ENCODE results near the gene NAT8L.

NAT8L gene

DNA sequence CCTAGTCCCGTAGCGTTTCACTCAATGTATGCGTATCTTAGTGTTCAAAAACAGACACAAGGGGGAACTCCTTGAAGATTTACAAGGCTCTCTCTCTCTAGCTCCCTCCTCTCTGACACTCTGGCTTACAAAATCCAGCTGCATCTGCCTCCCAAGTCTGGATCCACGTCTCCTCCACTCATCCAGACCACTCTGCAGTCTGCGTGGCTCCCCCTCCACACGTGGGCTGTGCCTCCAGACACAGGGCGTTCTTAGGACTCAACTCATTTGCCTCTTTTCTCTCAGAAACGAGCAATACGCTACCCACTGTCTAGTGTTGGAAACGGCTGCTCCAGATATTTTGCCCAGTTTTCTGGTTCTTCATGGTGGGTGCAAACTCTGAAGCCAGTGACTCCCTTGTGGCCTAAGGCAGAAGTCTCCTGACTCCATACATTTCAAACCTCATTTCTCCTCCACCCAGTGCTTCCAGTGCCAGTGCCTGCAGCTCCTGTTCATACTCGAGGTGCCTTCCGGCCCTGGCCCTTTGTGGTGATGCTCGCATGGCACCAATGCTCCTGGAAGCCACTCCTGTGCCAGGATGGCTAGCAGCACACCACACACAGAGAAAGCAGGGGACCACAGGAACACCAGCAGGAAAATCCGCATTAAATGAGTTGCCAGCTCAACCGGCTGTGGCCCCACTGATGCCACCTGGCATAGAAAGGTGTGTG, 24.1 kb downstream of the NAT8L start:
- DNase-seq (ENCODE audit: low read depth, low spot score) = no peak
- no peak overlapping the region for H3K4me3 ChIP-seq (ENCODE audit: low read length)

DNA sequence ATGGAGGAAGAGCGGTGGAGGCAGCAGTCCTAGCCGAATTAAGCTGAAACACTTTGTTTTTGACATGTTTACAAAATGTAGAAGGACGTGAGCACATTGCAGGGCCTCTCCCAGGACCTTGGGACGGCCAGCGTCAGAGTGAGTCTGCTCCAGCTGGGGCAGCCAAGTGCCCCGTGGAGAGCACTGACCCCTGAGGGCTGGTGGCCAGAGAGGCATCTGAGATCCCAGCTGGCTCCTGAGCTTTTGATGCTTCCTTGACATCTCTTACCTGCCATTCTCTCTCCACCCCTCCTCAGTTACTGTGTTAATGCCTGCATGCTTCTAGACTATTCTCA, 24.7 kb downstream of the NAT8L start:
- no peak overlapping the region for H3K4me3 ChIP-seq (ENCODE audit: low read length)
- no peak for DNase-seq (ENCODE audit: low read depth, low spot score)

DNA sequence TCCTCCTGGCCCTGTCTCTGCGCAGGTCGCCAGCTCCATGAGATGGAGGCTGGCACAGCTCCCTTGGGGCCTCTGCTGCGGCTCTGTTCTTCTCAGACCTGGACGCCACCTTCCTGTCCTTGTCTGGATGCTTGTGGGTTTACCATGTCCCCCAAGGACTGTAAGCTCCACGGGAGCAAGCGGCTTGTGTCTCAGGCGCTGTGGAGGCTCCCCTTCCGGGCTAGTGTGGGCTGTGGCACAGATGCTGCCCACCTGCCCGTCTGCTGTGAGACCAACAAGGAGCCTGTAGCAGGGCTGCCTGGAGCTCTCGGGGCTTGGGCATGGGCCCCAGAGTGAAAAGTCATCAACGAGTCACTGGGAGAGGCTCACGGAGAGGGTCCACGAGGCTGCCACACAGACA, 25.2 kb downstream of the NAT8L start:
- DNase-seq (ENCODE audit: low read depth, low spot score) = no peak
- no peak overlapping the region for H3K4me3 ChIP-seq (ENCODE audit: low read length)

DNA sequence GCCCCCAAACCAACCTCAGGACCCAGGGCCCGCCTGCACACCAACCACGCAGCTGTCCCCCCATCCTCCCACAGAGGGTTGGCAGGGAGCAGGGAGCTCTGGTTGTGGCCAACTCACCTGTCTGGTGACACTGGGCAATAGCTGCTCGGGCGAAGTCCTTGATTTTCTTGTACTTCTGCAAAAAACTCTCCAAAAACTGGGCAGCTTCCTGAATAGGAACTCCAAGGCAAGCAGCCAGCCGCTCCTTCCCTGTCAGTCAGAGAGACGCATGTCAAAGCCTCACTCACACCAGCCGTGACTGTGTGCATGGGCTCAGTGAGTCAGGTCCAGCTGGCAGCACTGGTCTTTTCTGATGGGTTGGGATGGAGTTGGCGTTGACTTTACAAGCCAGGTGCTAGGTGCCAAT, 26.4 kb downstream of the NAT8L start:
- no peak for DNase-seq (ENCODE audit: low read depth, low spot score)
- no peak overlapping the region for H3K4me3 ChIP-seq (ENCODE audit: low read length)

DNA sequence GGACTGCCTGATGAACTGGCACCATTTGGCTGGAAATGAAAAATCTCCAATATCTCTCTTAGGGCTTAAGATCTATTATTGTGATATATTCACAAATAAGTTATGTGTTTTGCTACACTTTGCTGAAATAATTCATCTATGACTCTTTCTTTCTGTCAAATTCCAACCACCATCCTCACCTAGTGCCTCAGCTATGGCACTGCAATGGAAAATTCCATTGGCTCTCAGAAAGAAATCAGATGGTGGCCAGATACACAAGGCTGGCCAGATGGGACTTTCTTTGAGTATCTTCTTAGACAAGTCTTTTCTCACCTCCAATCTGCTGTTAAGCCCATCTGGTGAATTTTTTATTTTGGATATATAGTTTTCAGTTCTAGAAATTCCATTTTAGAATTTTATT, 28.0 kb downstream of the NAT8L start:
- no peak for DNase-seq (ENCODE audit: low read depth, low spot score)
- H3K4me3 ChIP-seq (ENCODE audit: low read length) = no peak overlapping the region

DNA sequence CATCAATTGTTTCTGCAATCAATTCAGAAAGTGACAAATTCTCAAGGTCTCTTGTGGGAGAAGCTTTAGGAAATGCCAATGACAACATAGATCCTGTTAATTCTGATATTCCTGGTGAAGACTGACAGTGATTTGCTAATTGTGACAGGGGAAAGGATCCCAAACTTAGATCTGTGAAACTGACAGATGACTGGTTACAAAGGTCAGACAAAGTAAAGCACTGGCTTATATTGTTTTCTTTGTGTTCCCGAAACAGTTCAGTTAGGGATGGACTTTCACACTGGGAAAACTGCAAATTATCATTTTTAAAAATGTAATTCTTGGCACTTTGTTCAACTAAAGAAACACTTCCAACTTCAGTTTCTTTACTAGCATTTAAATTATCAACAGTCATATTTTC, 30.1 kb downstream of the NAT8L start:
- no peak overlapping the region for H3K4me3 ChIP-seq (ENCODE audit: low read length)
- no peak for DNase-seq (ENCODE audit: low read depth, low spot score)

DNA sequence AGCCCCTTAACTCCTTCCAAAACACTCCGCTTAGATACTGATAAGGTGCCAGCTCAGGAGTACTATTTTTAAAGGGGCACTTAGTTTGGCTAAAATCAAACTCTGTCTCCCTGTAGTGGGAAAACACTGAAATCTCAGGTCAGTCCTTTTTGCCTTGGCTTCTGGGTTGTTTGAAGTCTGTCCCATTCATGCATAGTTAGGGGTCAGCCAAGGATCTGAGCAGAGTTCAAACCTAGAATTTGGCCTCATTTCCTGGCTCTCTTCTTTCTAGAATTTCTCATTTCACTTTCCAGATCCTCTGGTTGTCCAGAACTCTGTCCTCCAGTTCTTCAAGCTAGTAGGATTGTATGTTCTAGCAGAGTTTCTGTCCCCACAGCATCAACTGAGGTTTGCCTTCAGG, 31.5 kb downstream of the NAT8L start:
- H3K4me3 ChIP-seq (ENCODE audit: low read length) = no peak overlapping the region
- DNase-seq (ENCODE audit: low read depth, low spot score) = no peak

DNA sequence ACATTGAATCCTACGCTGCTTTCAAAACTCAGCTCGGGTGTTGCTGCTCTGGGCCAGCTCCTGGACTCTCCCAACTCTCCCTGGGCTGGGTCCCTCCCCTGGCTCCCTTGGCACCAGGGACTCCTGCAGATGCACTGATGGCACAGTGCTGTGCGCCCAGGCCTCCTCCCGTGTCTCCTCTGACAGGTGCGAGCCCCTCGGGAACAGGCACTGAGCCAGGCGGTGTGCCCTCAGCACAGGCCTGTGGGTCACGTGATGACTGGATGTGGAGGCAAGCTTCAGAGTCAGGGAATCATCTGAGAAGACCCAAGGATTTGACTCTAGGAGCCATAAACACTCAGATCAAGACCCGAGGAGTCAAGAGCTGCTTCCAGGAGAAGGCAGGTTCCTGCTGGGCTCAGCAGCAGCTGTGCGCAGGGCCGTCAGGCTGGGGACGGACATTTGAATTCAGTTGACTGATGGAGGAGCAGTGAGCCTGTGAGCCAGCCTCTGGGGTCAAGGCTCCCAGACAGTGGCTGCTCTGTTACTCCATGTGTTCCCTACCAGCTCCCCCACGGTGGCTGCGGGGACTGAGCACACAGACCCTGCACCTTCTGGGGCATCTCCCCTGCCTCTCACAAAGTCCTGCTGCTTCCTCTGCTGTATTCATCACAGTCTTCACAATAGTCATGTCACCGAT, 33.0 kb downstream of the NAT8L start:
- no peak overlapping the region for H3K4me3 ChIP-seq (ENCODE audit: low read length)
- DNase-seq (ENCODE audit: low read depth, low spot score) = no peak

DNA sequence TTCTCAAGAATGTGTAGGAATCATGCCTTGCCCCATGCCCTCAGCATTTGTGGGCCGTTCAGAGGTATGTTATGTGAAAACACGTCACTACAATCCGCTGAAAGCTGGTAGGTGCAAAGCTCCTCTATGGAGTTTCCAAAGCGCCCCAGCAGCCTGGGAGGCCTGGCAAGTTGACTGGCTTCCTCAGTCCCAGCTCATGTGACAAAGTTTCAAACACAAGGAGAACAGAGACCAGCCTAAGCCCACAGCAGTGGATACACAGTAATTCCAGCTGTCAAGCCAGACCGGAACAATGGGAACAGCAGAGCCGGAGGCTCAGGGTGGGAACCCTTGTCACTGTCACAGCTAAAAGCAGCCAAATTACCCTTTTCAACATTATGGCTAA, 33.5 kb downstream of the NAT8L start:
- H3K4me3 ChIP-seq (ENCODE audit: low read length) = no peak overlapping the region
- DNase-seq (ENCODE audit: low read depth, low spot score) = no peak

DNA sequence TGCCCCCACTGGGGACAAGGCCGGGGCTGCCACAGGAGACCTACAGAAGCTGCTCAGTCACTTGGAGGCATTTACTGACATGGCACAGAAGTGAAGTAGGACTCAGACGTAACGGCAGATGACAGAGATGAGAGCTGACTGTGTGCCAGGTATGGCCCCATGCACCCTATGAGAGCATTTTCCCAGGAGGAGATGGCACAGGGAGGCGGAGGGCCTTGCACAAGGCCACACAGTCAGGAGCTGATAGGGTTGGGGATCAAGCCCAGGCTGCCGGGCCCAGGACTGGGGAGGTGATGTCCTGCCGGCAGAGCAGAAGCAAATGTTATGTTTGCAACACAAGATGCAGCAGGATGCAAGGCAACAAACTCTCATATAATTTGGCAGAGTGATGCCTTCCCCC, 34.1 kb downstream of the NAT8L start:
- H3K4me3 ChIP-seq (ENCODE audit: low read length) = no peak overlapping the region
- no peak for DNase-seq (ENCODE audit: low read depth, low spot score)

DNA sequence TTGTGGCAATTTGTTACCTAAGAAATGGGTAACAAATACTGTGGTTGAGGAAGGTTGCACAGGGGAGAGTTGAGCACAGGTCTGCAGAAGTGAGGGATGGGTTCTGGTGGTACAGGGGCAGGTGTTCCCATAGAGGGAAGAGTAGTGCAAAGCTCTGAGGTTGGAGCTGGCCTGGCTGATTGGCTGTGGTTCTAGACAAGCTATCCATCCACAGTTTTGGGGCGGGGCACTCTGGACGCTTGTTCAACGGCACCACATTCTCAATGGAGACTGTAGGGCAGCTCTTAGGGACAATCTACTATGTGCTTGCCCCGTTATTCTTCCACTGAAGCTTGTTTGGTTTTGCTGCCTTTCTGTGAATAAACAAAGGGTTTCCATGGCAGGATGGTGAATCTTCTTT, 35.4 kb downstream of the NAT8L start:
- no peak overlapping the region for H3K4me3 ChIP-seq (ENCODE audit: low read length)
- DNase-seq (ENCODE audit: low read depth, low spot score) = no peak

DNA sequence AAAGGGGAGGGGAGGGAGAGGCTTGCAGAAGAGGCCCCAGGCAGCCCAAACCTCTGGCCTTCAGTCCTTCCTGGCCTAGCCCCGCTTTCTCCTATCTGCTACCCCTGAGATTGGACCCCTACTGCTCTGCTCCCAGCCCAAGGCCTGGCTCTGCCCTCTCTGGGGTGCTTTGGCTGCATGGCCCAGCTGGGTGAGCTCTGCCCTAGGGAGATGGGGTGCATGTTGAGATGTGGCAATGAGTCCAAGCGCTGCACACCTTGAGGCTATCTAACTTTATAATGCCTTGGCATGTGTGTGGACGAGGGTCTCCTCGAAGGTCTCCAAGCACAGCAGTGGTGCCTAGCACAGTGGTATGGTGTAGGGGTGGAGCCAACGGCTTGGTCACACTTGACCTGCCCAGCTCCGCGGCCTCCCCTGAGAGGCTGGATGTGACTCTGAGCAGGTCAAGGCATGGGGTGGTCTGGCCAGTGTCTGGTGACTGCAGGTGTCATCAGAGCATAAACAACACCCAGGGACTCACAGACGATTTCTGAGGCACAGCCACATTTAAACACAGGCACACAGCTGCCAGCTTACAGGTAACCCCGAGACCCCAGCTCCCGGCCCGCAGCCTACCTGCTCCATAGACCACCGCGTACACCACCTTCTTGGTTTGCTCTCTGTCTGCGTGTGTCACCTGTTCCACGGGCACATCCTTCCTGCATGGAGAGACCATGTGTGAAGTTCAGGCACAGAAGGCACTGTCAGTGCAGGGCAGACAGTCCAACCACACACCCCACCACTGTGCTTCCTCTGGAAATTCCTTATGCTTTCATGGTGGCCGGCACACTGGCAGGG, 36.3 kb downstream of the NAT8L start:
- H3K4me3 ChIP-seq (ENCODE audit: low read length) = no peak overlapping the region
- no peak for DNase-seq (ENCODE audit: low read depth, low spot score)

DNA sequence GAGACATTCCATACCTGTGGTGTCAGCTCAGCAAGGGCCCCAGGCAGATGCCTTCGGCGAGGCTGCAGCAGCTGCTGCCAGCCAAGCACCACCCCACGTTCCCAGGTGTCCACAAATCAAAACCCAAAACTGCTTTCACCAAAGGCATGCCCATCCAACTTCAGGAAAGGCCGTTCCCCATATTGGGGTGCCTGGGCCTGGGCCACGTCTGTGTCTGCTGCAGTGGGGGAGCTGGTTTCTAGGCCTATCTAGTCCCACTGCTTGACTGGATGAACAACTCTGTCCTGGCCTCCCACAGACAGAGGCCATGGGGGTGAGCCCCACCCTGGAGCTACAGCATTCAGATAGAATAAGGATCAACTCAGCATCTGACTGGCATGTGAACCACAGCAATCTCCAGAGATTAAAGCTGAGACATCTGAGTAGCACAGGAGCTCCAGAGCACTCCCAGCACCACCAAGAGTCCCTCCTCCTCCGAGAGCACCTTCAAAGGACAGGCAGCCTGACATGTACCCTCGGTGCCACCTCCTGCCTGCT, 37.0 kb downstream of the NAT8L start:
- no peak overlapping the region for H3K4me3 ChIP-seq (ENCODE audit: low read length)
- DNase-seq (ENCODE audit: low read depth, low spot score) = no peak

DNA sequence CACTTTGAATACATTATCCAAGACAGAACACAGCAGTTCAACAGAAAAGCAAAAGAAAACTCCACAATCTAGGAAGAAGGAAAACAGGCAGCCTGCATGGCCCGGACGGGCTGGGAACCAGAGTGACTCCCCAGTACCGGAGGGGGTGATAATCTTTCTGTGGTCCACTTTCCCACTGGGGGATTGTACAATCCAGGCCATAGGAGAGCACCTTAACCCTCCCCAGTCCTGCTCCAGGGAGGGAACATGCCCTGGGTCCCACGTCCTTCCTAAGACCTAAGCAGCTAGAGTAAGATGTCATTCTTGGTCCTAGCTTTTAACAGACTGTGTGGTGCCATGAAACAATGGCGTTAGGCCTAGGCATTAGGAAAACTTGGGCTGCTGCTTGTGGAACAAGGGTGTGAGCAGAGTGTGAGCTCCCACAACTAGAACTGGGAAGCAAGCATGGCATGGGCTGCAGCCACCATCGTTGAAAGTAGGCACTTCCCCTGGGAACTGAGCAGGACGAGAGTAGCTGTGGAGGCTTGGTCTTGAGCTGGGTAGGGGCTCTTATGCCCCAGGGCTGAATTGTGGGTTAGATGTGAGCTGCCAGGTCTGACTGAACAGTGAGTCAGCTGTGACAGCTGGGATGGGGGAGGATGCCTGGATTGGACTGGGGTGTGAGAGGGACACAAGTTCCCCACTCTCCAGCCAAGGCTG, 42.4 kb downstream of the NAT8L start:
- DNase-seq (ENCODE audit: low read depth, low spot score) = no peak
- no peak overlapping the region for H3K4me3 ChIP-seq (ENCODE audit: low read length)

DNA sequence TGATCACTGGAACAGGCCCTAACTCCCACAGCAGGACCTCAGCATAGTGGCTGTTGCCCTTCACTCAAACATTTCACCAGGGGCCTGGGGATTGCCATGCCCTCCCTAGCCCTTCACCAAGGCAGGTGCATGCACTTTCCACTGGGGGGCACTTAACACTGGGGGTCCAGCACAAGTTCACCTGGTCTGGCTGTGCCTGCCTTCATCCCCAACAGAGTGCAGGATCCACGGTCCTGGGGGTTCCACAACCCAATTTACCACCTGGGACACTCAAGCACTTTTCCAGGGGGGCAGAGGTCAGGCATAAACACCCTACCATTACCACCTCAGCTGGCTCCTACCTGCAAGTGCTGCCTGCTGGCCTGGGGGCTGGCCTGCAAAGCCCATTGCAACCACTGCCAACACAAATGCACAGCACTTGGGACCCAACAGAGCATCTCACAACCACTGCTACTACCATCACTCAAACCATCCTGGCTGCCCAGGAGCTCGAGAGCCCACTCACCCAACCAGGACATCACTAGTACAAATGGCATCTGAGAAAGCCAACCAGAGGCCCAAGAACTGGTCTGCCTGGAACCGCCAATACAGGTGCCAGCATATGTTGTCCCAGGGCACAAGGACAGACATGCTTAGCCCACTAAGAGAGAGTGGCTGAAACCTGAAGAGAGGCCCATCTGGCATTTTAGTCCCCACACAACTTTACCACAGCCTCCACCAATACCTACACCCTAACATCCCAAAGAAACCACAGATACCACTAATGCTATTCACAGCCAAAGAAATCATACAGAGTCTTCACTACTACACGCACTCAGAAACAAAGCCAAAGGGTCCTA, 43.1 kb downstream of the NAT8L start:
- H3K4me3 ChIP-seq (ENCODE audit: low read length) = no peak overlapping the region
- DNase-seq (ENCODE audit: low read depth, low spot score) = no peak

DNA sequence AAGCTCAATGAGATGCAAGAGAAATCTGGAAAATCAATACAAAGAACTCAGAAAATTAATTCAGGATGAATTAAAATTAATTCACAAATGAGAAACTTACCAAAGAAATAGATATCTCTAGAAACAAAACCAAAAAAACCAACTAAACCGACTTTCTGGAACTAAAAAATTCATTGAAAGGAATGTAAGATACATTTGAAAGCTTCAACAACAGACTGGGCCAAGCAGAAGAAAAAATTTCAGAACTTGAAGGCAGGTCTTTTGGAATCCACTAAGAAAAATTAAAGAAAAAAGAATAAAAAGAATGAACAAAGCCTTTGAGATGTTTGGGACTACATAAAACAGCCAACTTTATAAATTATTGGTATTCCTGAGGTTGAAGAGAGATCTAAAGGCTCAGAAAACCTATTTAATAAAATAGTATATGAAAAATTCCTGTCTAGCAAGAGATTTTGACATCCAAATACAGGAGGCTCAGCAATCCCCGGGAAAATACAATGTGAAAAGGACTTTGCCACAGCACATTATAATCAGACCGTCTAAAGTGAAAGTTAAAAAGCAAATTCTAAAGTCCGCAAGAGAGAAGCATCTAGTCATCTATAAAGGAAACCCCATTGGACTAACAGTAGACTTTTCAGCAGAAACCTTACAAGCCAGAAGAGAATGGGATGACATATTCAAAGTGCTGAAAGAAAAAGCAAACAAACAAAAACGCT, 44.2 kb downstream of the NAT8L start:
- no peak overlapping the region for H3K4me3 ChIP-seq (ENCODE audit: low read length)
- no peak for DNase-seq (ENCODE audit: low read depth, low spot score)

DNA sequence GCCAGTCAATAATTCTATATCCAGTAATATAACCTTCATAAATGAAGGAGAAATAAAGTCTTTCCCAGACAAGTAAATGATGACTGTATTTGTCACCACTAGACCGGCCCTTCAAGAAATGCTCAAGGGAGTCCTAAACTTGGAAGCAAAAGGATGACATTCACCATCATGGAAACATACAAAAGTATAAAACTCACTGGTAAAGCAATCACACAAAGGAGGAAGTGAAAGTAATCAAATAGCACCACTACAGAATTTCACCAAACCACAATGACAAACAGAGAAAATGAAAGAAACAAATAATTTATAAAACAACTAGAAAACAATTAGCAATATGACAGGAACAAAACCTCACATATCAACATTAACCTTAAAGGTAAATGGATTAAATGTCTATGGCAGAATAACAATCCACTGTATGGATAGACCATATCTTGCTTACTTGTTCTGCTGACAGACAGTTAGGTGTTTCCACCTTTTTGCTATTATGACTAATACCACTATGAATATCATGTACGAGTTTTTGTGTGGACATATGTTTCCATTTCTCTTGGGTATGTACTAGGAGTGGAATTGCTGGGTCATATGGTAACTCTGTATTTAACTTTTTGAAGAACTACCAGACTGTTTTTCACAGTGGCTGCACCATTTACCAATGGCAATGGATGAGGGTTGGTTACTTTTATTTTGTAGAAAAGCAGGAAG, 44.9 kb downstream of the NAT8L start:
- DNase-seq (ENCODE audit: low read depth, low spot score) = no peak
- no peak overlapping the region for H3K4me3 ChIP-seq (ENCODE audit: low read length)
